Iris pigment epithelial cell (primary cell): ENCODE measurements around the gene ZDHHC5.
"Not testable (repeated sequence)": the region's sequence is repeated elsewhere in the genome, so short reads cannot be mapped to it uniquely, and the experiment has no call there.

Source experiments
- DNase-seq: peaks from one replicate; pipeline ENCODE4 v3.0.0-alpha.2; 2011; ENCODE audit warnings: low read depth

Gene ZDHHC5

GRCh38 chr11:57644748-57645688, 22.9 kb upstream of the ZDHHC5 start:
- DNase-seq = peak; percentile 73

GRCh38 chr11:57645689-57646085, 22.2 kb upstream of the ZDHHC5 start:
- no peak for DNase-seq

- DNase-seq = no peak
Measured at GRCh38 chr11:57646194-57646798, 21.6 kb upstream of the ZDHHC5 start.

GRCh38 chr11:57646799-57647303, 21.1 kb upstream of the ZDHHC5 start:
- DNase-seq = no peak

GRCh38 chr11:57647372-57647771, 20.5 kb upstream of the ZDHHC5 start:
- DNase-seq = no peak

- DNase-seq = no peak
Measured at GRCh38 chr11:57647960-57648800, 19.7 kb upstream of the ZDHHC5 start.

- DNase-seq = no peak
Measured at GRCh38 chr11:57648801-57649735, 18.8 kb upstream of the ZDHHC5 start.

GRCh38 chr11:57649826-57650738, 17.8 kb upstream of the ZDHHC5 start, which contains the start of gene YPEL4:
Gene YPEL4, minus strand, starts transcription at chr11:57649912. Its CDS starts 2,805 bp downstream, at chr11:57647107.
- DNase-seq = peak; percentile 82

GRCh38 chr11:57650739-57651090, 17.2 kb upstream of the ZDHHC5 start:
- DNase-seq = no peak

GRCh38 chr11:57651408-57651807, 16.5 kb upstream of the ZDHHC5 start:
- no peak for DNase-seq

GRCh38 chr11:57652230-57652629, 15.7 kb upstream of the ZDHHC5 start:
- DNase-seq = not testable (repeated sequence)

- no peak for DNase-seq
Measured at GRCh38 chr11:57652662-57653061, 15.3 kb upstream of the ZDHHC5 start.

- no peak for DNase-seq
Measured at GRCh38 chr11:57653163-57653562, 14.8 kb upstream of the ZDHHC5 start.

- DNase-seq = no peak
Measured at GRCh38 chr11:57656885-57657193, 11.1 kb upstream of the ZDHHC5 start.

- DNase-seq = peak; percentile 99
Measured at GRCh38 chr11:57657194-57658022, 10.5 kb upstream of the ZDHHC5 start, which contains the start of gene CLP1. Gene CLP1, plus strand, starts transcription at chr11:57657762. Its CDS starts 1,715 bp downstream, at chr11:57659477.

GRCh38 chr11:57658023-57658361, 9.9 kb upstream of the ZDHHC5 start:
- no peak for DNase-seq

GRCh38 chr11:57659669-57660068, 8.2 kb upstream of the ZDHHC5 start:
- no peak for DNase-seq

GRCh38 chr11:57662893-57663292, 5.0 kb upstream of the ZDHHC5 start:
- DNase-seq = no peak

- no peak for DNase-seq
Measured at GRCh38 chr11:57663975-57664374, 3.9 kb upstream of the ZDHHC5 start.
